Measurements from ENCODE around the gene BCL2L13. TPM values are rescaled to one million over a fixed set of nuclear protein-coding genes. Genes with fewer than 3 reads are reported as not detected.

Gene BCL2L13
- total RNA-seq, 1 experiment from 2014 or later: 38.1 TPM

GRCh38 chr22:17637490-17638181 is 921 bp upstream of the BCL2L13 start:
- H3K9me3 Mint-ChIP-seq: no peaks in the 10 kb centered on the region
- no peaks in the 10 kb centered on the region for H3K27me3 Mint-ChIP-seq (ENCODE audit: low read depth)
- ChIA-PET POLR2A (interaction anchor here (0.6 kb wide), 1 partner anchor 386 kb away, joined by 3 read pairs; no protein-coding TSS in a partner anchor), CTCF (no interaction called here)
- H3K27ac Mint-ChIP-seq: peak overlapping the region; percentile 98
- TF ChIP-seq FOXJ3 (CRISPR knock-in tag; IDR thresholded peaks at IDR 0.05; ENCODE audit: borderline replicate concordance) (no peak), NR1H2 (CRISPR knock-in tag; IDR thresholded peaks at IDR 0.05) (no peak), ZNF138 (CRISPR knock-in tag; conservative IDR thresholded peaks at IDR 0.05) (no peak), ZBTB21 (CRISPR knock-in tag; IDR thresholded peaks at IDR 0.05; ENCODE audit: borderline replicate concordance) (no peak), E2F4 (CRISPR knock-in tag; IDR thresholded peaks at IDR 0.05; ENCODE audit: borderline replicate concordance, low read depth) (no peak), IRF1 (CRISPR knock-in tag; IDR thresholded peaks at IDR 0.05) (no peak), SMAD3 (CRISPR knock-in tag; IDR thresholded peaks at IDR 0.05; ENCODE audit: borderline replicate concordance) (no peak), SMAD4 (CRISPR knock-in tag; IDR thresholded peaks at IDR 0.05) (no peak), ZNF396 (CRISPR knock-in tag; IDR thresholded peaks at IDR 0.05; ENCODE audit: borderline replicate concordance) (no peak), JAZF1 (CRISPR knock-in tag; IDR thresholded peaks at IDR 0.05) (no peak), ETV6 (CRISPR knock-in tag; IDR thresholded peaks at IDR 0.05) (no peak), TP53 (CRISPR knock-in tag; IDR thresholded peaks at IDR 0.05) (no peak), ZNF532 (CRISPR knock-in tag; IDR thresholded peaks at IDR 0.05; ENCODE audit: borderline replicate concordance) (no peak), ATF2 (CRISPR knock-in tag; IDR thresholded peaks at IDR 0.05; ENCODE audit: borderline replicate concordance, low read depth) (no peak), AR (CRISPR knock-in tag; IDR thresholded peaks at IDR 0.05) (no peak), TEAD4 (CRISPR knock-in tag; IDR thresholded peaks at IDR 0.05) (no peak), ZBTB43 (CRISPR knock-in tag; IDR thresholded peaks at IDR 0.05) (no peak), ELF4 (CRISPR knock-in tag; IDR thresholded peaks at IDR 0.05; ENCODE audit: low read depth) (no peak), NFYB (CRISPR knock-in tag; conservative IDR thresholded peaks at IDR 0.05; ENCODE audit: low read depth) (no peak)
- ATAC-seq (no peak), DNase-seq (ENCODE audit: low spot score) (no peak)
- peaks cover 10% of the 10 kb centered on the region for H3K4me1 Mint-ChIP-seq
- H3K36me3 Mint-ChIP-seq: peaks cover 8% of the 10 kb centered on the region
- peak overlapping the region; percentile 89 for H3K4me3 Mint-ChIP-seq
